HG03378 (cell line): ENCODE results near the gene MAPKAP1.

Experiments
- ATAC-seq: cut with Tn5 transposase; IDR thresholded peaks from one replicate; pipeline ENCODE4 v1.9.1; 2021; ENCODE audit warnings: mild to moderate bottlenecking, moderate library complexity; ENCODE audit not compliant: unreplicated experiment

MAPKAP1 gene

DNA sequence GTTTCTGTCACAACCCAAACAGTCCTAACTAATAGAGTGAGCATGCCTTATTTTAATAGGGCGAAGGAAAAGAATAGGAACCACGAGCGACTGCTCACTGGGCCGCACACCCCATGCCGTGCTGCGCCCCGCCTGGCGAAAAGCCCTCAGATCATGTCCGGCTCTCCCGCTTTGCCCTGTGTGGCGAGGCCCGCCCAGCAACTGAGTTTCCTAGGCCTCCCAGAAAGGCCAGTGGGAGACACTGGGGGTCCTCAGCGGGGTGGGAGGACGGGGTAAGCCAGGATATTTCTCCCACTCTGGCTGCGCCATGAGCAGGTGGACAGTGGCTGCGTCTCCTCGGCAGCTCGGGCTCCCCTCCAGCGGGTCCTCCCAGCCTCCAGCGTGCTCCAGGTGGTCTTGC is 307.3 kb downstream of the MAPKAP1 start:
- no peak for ATAC-seq

DNA sequence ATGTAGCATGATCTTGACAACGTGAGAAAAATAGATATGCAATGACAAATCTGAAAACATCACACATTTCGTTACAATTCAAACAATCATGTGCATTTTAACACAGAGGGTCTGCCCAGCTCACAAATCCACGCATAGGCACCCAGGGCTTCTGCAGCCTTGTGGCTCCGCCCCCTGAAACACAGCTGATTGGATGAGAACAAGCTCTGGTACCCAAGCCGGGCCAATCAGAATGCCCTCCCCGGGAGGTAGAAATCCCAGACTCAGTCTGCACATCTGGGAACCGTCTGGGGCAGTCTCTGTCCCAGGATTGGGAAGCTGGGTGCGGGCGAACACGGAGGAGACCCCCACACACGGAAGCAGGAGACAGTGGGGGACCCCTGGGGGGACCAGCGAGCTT is 307.8 kb downstream of the MAPKAP1 start:
- no peak for ATAC-seq

DNA sequence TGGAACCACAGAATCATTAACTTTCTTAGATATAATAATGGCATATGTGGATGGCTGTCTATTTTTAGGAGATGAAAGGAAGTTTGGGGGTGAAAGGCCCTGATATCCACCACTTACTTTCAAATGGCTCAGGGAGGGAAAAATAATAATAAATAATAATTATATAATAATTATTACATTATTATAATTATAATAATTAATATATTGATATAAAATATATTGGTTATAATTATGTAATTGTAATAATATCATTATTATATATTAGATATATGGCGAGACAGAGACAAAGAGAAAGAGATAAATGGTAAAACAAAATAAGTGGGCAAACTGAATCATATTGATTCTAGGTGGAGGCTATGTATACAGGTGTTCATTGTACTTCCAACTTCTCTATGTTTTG is 308.8 kb downstream of the MAPKAP1 start:
- no peak for ATAC-seq

DNA sequence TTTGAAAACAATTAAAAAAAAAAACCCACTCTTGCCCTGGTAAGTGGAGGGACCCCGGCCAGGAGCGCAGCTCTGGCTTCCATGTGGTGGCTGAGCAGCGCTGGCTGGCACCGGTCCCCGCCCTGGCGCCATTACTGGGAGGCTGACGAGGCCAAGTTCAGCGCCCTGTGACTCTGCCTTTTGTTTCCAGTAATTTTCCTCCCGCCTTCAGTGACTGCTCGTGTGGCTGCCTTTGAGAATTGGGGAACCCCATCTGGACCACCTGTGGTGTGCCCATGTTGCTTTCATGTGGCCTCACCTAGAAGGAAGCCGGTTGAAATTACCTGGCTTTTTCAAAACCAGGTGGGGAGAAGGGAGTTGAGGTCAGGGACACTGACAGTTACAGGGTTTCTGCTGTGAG is 309.3 kb downstream of the MAPKAP1 start:
- no peak for ATAC-seq

DNA sequence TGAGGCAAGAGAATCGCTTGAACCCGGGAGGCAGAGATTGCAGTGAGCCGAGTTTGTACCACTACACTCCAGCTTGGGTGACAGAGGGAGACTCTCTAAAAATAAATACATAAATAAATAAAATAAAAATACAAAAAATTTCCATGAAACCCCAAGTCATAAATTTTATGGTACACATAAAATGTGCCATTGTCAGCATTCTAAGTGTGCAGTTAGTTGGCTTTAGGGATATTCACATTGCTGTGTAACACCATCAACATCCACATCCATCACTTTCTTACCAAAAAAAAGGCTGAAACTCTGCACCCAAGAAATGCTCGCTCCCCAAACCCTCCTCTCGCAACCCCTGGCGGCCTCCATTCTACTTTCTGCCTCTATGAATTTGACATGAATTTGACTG is 310.2 kb downstream of the MAPKAP1 start:
- no peak for ATAC-seq

DNA sequence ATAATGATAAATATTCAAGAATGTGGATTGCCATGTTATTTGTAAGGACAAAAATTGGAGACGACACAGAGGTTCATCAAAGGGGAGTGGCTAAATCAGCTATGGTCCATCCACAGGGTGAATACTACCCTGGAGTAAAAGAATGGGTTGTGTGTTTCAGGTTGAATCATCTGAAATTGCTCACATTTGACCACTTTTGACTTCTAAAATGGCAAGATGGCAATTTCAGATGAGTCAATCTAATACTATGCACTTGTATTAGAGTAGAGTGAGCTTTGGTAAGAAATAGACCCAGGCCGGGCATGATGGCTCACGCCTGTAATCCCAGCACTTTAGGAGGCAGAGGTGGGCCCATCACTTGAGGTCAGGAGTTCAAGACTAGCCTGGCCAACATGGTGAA is 313.6 kb downstream of the MAPKAP1 start:
- no peak for ATAC-seq

DNA sequence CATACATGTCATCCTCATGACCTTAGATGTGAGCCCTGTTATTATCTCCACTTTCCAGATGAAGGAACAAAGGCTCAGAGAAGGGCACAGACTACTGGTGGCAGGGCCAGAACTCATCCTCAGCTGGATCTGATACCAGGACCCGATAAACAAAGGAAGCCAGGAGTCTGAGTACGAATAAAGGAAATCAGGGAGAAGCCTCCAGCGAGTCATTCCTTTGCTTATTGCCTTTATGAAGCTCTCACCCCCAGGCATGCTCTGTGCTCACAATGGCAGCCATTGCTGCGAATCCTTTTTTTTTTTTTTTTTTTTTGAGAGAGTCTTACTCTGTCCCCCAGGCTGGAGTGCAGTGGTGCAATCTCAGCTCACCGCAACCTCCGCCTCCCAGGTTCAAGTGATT is 315.3 kb downstream of the MAPKAP1 start:
- ATAC-seq, result no peak

DNA sequence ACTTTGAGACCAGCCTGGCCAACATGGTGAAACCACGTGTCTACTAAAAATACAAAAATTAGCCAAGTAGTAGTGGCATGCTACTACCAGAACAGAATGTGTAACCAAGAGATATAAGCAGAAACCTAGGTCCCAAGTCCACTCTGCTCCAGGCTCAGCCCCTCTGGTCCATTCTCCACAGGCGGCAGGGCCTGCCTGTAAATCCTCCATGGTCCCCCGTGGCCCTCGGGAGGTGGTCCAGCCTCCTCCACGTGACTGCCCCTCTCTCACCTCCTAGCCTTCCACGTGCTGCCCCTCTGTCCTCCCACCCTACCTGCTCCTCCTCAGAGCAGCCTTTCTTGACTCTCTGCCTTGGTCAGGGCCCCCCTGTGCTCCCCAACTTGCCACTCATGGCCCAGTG is 318.0 kb downstream of the MAPKAP1 start:
- ATAC-seq, result no peak

DNA sequence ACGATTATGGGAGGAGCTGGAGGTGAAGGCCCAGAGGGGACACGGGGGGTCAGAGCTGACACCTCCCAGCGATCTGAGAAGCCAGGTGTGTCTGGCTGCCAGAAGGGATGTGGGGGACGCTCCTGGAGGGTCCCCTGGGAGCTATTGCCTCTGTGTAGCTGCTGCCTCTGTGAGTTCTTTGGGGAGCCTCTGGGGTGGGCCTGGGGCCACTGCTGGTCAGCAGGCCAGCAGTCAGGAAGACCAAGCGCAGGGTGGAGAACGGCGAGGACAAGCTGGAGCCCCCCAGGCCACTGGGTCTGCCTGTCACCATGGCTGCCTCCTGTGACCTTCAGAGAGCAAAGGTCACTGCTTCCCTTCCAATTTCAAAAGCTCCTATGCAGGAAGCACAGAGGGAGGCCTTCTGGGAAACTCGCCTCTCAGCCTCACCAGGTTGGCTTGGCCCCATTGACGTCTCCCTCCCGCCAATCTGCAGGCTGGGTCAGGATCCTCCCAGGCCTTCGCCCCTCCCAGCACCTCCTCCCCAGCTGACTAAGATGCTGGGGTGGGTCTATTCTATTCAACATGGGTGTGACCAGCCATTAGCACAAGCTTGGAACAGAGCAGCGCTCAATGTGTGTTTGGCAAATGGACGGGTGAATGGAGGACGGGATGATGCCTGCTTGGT is 319.0 kb downstream of the MAPKAP1 start:
- ATAC-seq, result no peak
